Body of pancreas (tissue), 4 donors: ENCODE measurements around the gene ELAVL4. TPM values are rescaled to one million over a fixed set of nuclear protein-coding genes. Genes with fewer than 3 reads are reported as not detected.

Source experiments
- ATAC-seq: fragments of 150-250 bp; one replicate; pipeline ENCODE4 v1.9.1; 2016
- DNase-seq, 4 donors: peaks; one replicate each; pipeline ENCODE4 v3.0.0-alpha.2; 2019
- H3K27ac ChIP-seq, 4 donors: fragments of 200-600 bp; sonication (generic); 1 replicate in 3 of 4; 2 replicates in 1 of 4; pipeline versions ENCODE4 v1.5.1 to v1.6.1; 2016 to 2019; ENCODE audit warnings: mild to moderate bottlenecking in 1 of 4, mixed read lengths in 1 of 4, moderate library complexity in 1 of 4
- H3K27me3 ChIP-seq, 2 donors: fragments of 200-600 bp; sonication (generic); one replicate each; pipeline ENCODE4 v1.6.0; 2016; ENCODE audit warnings: mild to moderate bottlenecking in 1 of 2
- H3K36me3 ChIP-seq, 2 donors: fragments of 200-600 bp; sonication (generic); replicated peaks in 1 of 2; 2 replicates each; pipeline ENCODE4 v1.5.1; 2016; ENCODE audit warnings: low read depth in 2 of 2; ENCODE audit not compliant: insufficient read depth in 1 of 2
- H3K4me1 ChIP-seq: fragments of 200-600 bp; sonication (generic); one replicate; pipeline ENCODE4 v1.6.0; 2016
- H3K4me3 ChIP-seq, 2 donors: fragments of 200-600 bp; sonication (generic); 1 replicate in 1 of 2; 2 replicates in 1 of 2; pipeline ENCODE4 v1.5.1; 2016 to 2019
- H3K9me3 ChIP-seq, 3 donors: fragments of 200-600 bp; sonication (generic); 1 replicate in 2 of 3; 2 replicates in 1 of 3; pipeline ENCODE4 v1.5.1; 2016
- POLR2A ChIP-seq, 3 donors: fragments of 450-650 bp; IDR thresholded peaks; one replicate each; pipeline ENCODE4 v1.6.1; 2016; ENCODE audit warnings: antibody characterized with exemption in 3 of 3, mild to moderate bottlenecking in 2 of 3
- WGBS, 2 donors: methylation state at CpG; one replicate each; pipeline ENCODE4 v1.1.5; 2017; 5-methylcytosine and 5-hydroxymethylcytosine counted together
- intact Hi-C: fragments of 100-400 bp; cut with DNase I; formaldehyde crosslinking; loops from one replicate; pipeline ENCODE4 v1.15.1; 2023
- total RNA-seq, 2 donors: library from RNA; depleted of rRNA; stranded (reverse); fragments of >200 nt; gene quantifications; one replicate each; pipeline ENCODE4 v1.1.0, GENCODE V29; 2016
- TF ChIP-seq, protein P1 (sequence below), 7 experiments: fragments of 450-650 bp in 4 of 7; fragments of 200-600 bp in 3 of 7; sonication (generic) in 3 of 7; IDR thresholded peaks; one replicate each; pipeline ENCODE4 v1.5.1; 2016 to 2019; ENCODE audit warnings: antibody characterized with exemption in 7 of 7

Gene ELAVL4
- total RNA-seq, 2 donors from 2014 or later = 1.0 TPM; not detected in 1

DNA sequence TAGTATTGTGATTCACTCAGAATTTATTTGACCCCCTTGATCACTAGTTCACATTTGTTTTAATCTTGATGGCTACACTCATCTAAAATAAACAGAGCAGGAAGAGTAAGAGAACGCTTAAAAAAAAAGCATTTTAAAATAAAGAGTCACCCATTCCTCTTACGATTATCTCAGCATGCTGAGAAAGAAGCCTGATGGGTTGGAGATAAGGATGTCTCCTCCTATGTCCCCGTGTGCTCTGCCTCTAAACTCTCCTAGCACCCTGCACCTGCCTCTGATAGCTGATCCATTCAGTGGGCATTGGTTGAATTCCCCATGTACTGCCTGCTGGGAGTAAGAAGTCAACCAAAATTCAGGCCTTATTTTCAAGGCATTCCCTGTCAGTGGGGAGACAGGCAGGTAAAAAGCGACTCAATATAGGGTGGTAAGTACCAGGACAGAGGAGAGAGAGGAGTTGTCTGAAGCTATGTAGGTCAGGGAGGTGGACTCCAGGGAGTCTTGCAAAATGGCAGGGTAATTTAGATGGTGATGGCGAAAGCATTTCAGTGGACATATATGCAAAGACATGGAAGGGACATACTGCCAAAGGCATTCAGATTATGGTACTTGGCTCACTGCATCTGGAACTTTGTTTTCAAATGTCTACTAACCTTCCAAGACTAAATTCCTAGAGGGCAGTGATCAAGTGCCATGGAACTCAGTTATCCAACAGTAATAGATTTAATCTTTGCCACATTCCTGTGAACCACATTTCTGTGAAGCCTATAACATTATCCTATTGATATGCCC, 18.4 kb downstream of the ELAVL4 start:
- no peaks in the 10 kb centered on the region for H3K9me3 ChIP-seq
- no peak for ATAC-seq
- H3K4me1 ChIP-seq = no peaks in the 10 kb centered on the region
- 47% methylated on average over 5 of the region's 5 CpGs for WGBS, 2 donors
- DNase-seq = no peak
- intact Hi-C loops = no loop called here
- H3K36me3 ChIP-seq = no peaks in the 10 kb centered on the region
- TF ChIP-seq, protein P1, sequence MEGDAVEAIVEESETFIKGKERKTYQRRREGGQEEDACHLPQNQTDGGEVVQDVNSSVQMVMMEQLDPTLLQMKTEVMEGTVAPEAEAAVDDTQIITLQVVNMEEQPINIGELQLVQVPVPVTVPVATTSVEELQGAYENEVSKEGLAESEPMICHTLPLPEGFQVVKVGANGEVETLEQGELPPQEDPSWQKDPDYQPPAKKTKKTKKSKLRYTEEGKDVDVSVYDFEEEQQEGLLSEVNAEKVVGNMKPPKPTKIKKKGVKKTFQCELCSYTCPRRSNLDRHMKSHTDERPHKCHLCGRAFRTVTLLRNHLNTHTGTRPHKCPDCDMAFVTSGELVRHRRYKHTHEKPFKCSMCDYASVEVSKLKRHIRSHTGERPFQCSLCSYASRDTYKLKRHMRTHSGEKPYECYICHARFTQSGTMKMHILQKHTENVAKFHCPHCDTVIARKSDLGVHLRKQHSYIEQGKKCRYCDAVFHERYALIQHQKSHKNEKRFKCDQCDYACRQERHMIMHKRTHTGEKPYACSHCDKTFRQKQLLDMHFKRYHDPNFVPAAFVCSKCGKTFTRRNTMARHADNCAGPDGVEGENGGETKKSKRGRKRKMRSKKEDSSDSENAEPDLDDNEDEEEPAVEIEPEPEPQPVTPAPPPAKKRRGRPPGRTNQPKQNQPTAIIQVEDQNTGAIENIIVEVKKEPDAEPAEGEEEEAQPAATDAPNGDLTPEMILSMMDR (IDR thresholded peaks at IDR 0.05) = no peak
- TF ChIP-seq POLR2A (IDR thresholded peaks at IDR 0.05) = no peak
- no peaks in the 10 kb centered on the region for H3K27me3 ChIP-seq
- H3K27ac ChIP-seq = no peak overlapping the region
- H3K4me3 ChIP-seq = no peak overlapping the region

DNA sequence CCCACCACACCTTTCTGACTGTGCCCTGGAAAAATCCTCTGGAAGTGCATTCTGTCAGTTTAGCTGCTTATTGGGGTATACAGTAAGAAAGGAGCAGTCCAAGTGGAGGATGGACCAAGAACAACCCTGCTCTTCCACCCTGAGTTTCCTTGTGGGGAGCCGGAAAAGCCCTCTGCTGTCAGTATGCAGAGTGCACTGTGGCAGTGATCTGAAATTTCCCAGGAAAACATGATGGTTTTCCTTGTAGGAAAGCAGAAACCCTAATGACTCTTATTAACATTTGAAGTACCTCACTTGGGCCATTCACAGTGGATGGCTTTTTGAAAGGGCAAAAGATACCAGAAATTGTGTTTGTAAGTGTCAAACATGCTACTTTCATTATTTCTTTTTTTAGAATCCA, 20.5 kb downstream of the ELAVL4 start:
- Histone ChIP-seq H3K27ac (no peak overlapping the region), H3K9me3 (no peaks in the 10 kb centered on the region), H3K36me3 (no peaks in the 10 kb centered on the region), H3K4me3 (no peak overlapping the region), H3K4me1 (no peaks in the 10 kb centered on the region), H3K27me3 (no peaks in the 10 kb centered on the region)
- TF ChIP-seq, protein P1 (IDR thresholded peaks at IDR 0.05) = no peak
- ATAC-seq = no peak
- DNase-seq = no peak
- 33 to 44% methylated on average over 1 of the region's 1 CpG for WGBS, 2 donors
- intact Hi-C loops = no loop called here

DNA sequence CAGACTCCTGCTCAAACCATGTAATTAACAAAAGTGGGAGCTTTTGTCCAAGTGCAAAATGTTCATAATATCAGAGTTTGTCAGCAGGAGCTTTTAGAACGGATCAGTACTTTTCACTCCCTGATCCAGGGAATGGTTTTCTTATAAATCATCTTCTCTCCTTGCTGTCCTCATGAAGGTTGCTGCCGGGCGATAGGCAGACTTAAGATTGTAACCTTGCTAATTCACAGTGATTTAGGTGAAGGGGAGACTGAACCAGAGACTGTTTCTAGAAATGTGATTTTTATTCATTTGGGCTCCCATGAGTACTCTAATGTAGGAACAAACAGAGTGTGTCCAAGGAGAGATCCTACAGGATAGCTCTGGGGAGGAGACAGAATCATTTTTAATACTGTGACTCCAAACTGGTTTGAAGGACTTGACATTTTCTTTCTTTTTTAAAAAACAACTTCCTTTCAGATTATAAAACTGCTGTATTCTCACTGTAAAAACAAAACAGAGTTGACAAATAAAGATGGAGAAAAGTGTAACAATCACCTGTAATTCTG, 23.7 kb downstream of the ELAVL4 start:
- TF ChIP-seq, protein P1 (IDR thresholded peaks at IDR 0.05) = no peak
- TF ChIP-seq POLR2A (IDR thresholded peaks at IDR 0.05) = no peak
- Histone ChIP-seq H3K27ac (no peak overlapping the region), H3K4me1 (no peaks in the 10 kb centered on the region), H3K27me3 (no peaks in the 10 kb centered on the region), H3K4me3 (no peak overlapping the region), H3K36me3 (no peaks in the 10 kb centered on the region), H3K9me3 (no peaks in the 10 kb centered on the region)
- WGBS, 2 donors = 50 to 60% methylated on average over 3 of the region's 3 CpGs
- no peak for DNase-seq
- no peak for ATAC-seq
- intact Hi-C loops = no loop called here

DNA sequence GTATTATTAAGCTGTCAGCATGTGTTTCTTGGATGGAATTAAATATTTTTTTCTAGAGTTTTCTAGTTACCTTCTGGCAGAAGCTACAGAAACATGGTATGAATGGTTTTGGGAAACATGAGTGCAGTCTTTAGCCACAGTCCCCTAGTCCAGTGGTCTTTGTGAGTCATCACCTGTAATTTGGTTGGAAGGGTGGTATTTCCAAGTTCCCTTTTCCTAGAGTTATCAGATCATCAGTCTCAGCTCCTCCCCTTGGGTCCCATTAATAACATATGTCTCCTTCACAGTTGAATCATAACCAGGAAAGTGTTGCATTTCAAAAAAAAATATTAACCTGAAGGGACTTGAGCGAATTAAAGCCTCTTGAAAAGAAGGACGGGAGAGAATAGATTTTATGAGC, 27.0 kb downstream of the ELAVL4 start:
- Histone ChIP-seq H3K36me3 (no peaks in the 10 kb centered on the region), H3K9me3 (no peaks in the 10 kb centered on the region), H3K4me3 (no peak overlapping the region), H3K27me3 (no peaks in the 10 kb centered on the region), H3K27ac (no peak overlapping the region), H3K4me1 (no peaks in the 10 kb centered on the region)
- DNase-seq = no peak
- intact Hi-C loops = no loop called here
- TF ChIP-seq, protein P1 (IDR thresholded peaks at IDR 0.05) = no peak
- no peak for TF ChIP-seq POLR2A (IDR thresholded peaks at IDR 0.05)
- no peak for ATAC-seq
- 36 to 42% methylated on average over 2 of the region's 2 CpGs for WGBS, 2 donors
